SH-SY5Y (cell line): Measurements from ENCODE around the gene CADM2.

Experiments
- GATA2 ChIP-seq: IDR thresholded peaks from 2 replicates; pipeline ENCODE4 v1.6.1; 2011; ENCODE audit warnings: mild to moderate bottlenecking, low read depth, low read length
- GATA3 ChIP-seq: IDR thresholded peaks from 2 replicates; pipeline ENCODE4 v1.6.1; 2011; ENCODE audit warnings: low read depth, mild to moderate bottlenecking, low read length, moderate library complexity

Gene CADM2

GRCh38 chr3:85539232-85539631 lies 580.4 kb downstream of the CADM2 start:
- TF ChIP-seq GATA2 (no peak), GATA3 (no peak)

- TF ChIP-seq GATA2 (no peak), GATA3 (no peak)
These were observed 595.4 kb downstream of the CADM2 start for GRCh38 chr3:85554153-85554552.

- TF ChIP-seq GATA2 (no peak), GATA3 (no peak)
These were observed 601.4 kb downstream of the CADM2 start for GRCh38 chr3:85560088-85560785.

- TF ChIP-seq GATA2 (no peak), GATA3 (no peak)
These were observed 608.4 kb downstream of the CADM2 start for GRCh38 chr3:85567071-85567676.

- TF ChIP-seq GATA3 (no peak), GATA2 (no peak)
These were observed 612.0 kb downstream of the CADM2 start for GRCh38 chr3:85570819-85571218.

- no peak for TF ChIP-seq GATA3
- no peak for TF ChIP-seq GATA2
These were observed 613.0 kb downstream of the CADM2 start for GRCh38 chr3:85571835-85572234.

GRCh38 chr3:85572426-85572825 lies 613.6 kb downstream of the CADM2 start:
- TF ChIP-seq GATA3 (no peak), GATA2 (no peak)

GRCh38 chr3:85572978-85573377 lies 614.2 kb downstream of the CADM2 start:
- TF ChIP-seq GATA2: no peak

- TF ChIP-seq GATA2 (no peak), GATA3 (no peak)
These were observed 615.4 kb downstream of the CADM2 start for GRCh38 chr3:85574006-85574705.

- TF ChIP-seq GATA3: no peak
- TF ChIP-seq GATA2: no peak
These were observed 617.4 kb downstream of the CADM2 start for GRCh38 chr3:85576091-85576690.

GRCh38 chr3:85576697-85577200 lies 618.0 kb downstream of the CADM2 start:
- TF ChIP-seq GATA2: no peak
- TF ChIP-seq GATA3: no peak

- no peak for TF ChIP-seq GATA3
These were observed 626.1 kb downstream of the CADM2 start for GRCh38 chr3:85584779-85585356.

GRCh38 chr3:85586018-85586417 lies 627.2 kb downstream of the CADM2 start:
- TF ChIP-seq GATA2 (no peak), GATA3 (no peak)

GRCh38 chr3:85589145-85589544 lies 630.4 kb downstream of the CADM2 start:
- TF ChIP-seq GATA3 (no peak), GATA2 (no peak)

GRCh38 chr3:85591451-85591850 lies 632.7 kb downstream of the CADM2 start:
- TF ChIP-seq GATA3 (no peak), GATA2 (no peak)
